IPS-20b (cell line): ENCODE results near the gene TIGD2.
"Not testable (repeated sequence)": the region's sequence is repeated elsewhere in the genome, so short reads cannot be mapped to it uniquely, and the experiment has no call there.

Experiments used
- H3K27ac ChIP-seq: one replicate; pipeline ENCODE4 v1.5.1; 2013; ENCODE audit warnings: low read length
- H3K27me3 ChIP-seq: 2 replicates; pipeline ENCODE4 v1.6.1; 2013; ENCODE audit warnings: mild to moderate bottlenecking, low read length, inconsistent platforms; ENCODE audit not compliant: insufficient read depth
- H3K36me3 ChIP-seq: 2 replicates; pipeline ENCODE4 v1.6.1; 2013; ENCODE audit warnings: low read depth, mild to moderate bottlenecking, inconsistent platforms, low read length, moderate library complexity; ENCODE audit not compliant: insufficient read depth
- H3K4me1 ChIP-seq: 2 replicates; pipeline ENCODE4 v1.6.1; 2013; ENCODE audit warnings: mild to moderate bottlenecking, control low read depth, inconsistent platforms, low read length, moderate library complexity; ENCODE audit not compliant: insufficient read depth
- H3K4me3 ChIP-seq: 2 replicates; pipeline ENCODE4 v1.5.1; 2013; ENCODE audit warnings: mild to moderate bottlenecking, low read length, inconsistent platforms
- H3K9ac ChIP-seq: 2 replicates; pipeline ENCODE4 v1.6.1; 2013; ENCODE audit warnings: low read depth, mild to moderate bottlenecking, inconsistent platforms, low read length, moderate library complexity
- H3K9me3 ChIP-seq: 2 replicates; pipeline ENCODE4 v1.6.1; 2013; ENCODE audit warnings: mild to moderate bottlenecking, low read depth, low read length, inconsistent platforms; ENCODE audit not compliant: insufficient read depth

Gene TIGD2

GRCh38 chr4:89144652-89145051, 33.3 kb downstream of the TIGD2 start:
- H3K4me1 ChIP-seq, H3K27me3 ChIP-seq, H3K27ac ChIP-seq, H3K9me3 ChIP-seq, H3K36me3 ChIP-seq, H3K4me3 ChIP-seq, H3K9ac ChIP-seq: not testable (repeated sequence)

DNA sequence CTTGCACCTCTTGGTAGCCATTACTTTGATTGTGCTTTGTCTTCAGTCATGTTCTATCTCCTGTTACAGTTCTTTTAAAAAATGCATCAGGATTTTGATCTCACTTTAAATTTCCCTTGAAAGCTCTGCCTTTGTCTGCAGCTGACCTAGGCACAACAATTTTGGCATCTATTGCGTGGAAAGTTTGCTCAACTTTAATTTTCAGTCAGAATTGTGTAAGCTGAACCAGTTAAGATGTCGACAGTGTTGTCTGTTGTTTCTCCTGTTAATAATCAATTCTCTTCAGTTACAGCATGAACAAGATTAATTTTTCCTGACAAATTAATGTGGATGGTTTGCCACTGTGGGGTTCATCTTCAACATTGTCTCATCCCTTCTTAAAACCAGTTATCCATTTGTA, 34.9 kb downstream of the TIGD2 start:
- Histone ChIP-seq H3K4me1 (no peaks in the 10 kb centered on the region), H3K36me3 (no peaks in the 10 kb centered on the region), H3K9me3 (no peaks in the 10 kb centered on the region; the same call in none of the 2 replicates), H3K27ac (no peak overlapping the region), H3K9ac (no peak overlapping the region), H3K4me3 (no peak overlapping the region), H3K27me3 (no peaks in the 10 kb centered on the region)

DNA sequence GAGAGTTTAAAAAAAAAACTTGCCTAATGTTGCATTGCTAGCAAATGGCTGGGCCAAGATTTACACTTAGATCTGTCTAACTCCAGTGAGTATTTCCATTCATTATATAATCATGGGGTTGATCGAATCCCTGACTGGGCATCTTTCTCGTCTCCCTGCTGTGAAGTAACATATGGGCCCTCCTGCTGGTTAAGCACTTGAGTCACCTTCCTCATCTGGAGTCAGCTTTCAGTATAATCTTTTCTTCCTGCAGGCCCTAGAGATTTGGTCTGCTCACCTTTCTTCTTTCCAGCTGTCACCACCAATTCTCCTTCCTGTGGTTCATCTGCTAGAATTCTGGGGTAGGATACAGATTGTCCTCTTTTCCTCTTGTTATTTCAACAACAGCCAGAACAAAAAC, 41.6 kb downstream of the TIGD2 start:
- H3K27ac ChIP-seq: no peak overlapping the region
- H3K27me3 ChIP-seq: no peaks in the 10 kb centered on the region
- peaks cover 18% of the 10 kb centered on the region for H3K4me1 ChIP-seq
- H3K9ac ChIP-seq: 0 out of 2 replicates have a peak overlapping the region, but pooled peaks have one; percentile 15
- no peak overlapping the region for H3K4me3 ChIP-seq
- no peaks in the 10 kb centered on the region for H3K36me3 ChIP-seq
- no peaks in the 10 kb centered on the region; the same call in 1 of the 2 replicates for H3K9me3 ChIP-seq

DNA sequence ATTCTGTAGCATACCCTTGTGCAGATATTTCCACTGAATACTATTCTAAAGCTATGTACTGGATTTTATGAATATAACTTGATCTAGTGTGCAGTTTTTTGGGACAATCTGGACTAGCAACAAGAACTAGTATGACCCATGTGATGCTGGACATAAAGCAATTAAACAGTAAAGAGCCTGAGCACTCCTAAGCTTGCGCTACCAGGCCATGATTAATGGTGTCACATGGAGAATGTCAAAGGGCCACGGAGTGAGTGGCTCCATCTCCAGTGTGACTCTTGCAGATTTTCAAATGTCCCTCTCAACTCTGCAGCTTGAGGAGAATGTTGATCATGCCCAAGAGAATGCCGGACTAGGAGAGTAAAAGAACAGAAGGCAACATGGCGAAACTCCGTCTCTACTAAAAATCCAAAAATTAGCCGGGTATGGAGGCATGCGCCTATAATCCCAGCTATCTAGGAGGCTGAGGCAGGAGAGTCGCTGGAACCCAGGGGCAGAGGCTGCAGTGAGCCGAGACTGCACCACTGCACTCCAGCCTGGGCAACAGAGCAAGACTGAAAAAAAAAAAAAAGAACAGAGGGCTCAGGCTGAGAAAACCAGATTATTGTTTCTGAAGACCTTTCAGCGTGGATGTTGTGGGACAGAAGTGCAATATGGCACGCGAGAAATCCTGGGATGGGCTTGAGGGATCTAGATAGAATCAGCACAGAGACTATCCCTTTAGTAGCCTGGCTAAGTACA, 45.0 kb downstream of the TIGD2 start:
- H3K9me3 ChIP-seq: no peaks in the 10 kb centered on the region
- H3K36me3 ChIP-seq: no peaks in the 10 kb centered on the region
- peaks cover 18% of the 10 kb centered on the region for H3K4me1 ChIP-seq
- no peak overlapping the region for H3K4me3 ChIP-seq
- no peak overlapping the region for H3K9ac ChIP-seq
- H3K27ac ChIP-seq: no peak overlapping the region
- no peaks in the 10 kb centered on the region for H3K27me3 ChIP-seq

- Histone ChIP-seq H3K27ac (no peak overlapping the region), H3K9ac (no peak overlapping the region), H3K27me3 (no peaks in the 10 kb centered on the region), H3K4me3 (no peak overlapping the region), H3K36me3 (no peaks in the 10 kb centered on the region), H3K9me3 (no peaks in the 10 kb centered on the region), H3K4me1 (peaks cover 12% of the 10 kb centered on the region)
Measured at GRCh38 chr4:89157488-89158024, 46.2 kb downstream of the TIGD2 start.

DNA sequence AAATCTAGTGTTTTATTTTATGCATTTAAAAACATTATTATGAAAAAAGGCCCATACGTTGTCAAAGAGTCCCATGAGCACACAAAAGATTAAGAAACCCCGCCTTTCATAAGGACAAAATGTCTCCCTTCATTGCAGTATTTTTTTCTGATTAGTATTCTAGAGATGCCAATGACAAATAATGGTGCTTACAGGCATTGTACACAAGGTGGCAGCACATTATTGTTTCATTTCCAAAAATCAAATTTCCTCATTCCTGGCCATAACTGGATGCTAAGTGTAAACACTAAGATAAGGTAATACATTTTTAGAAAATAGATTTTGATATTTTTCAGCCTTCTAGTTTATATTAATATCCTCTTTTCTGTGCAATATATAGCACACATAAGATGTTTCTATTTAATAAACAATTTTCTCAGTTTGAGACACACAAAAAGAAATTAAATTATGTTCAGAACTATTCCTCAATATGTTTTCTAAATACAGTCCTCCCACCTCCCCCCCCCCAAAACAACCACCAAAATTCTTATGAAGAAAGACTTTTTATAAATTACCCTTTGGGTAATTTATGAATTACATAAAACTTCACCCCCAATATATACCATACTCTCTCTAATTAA, 47.7 kb downstream of the TIGD2 start:
- H3K9me3 ChIP-seq: no peaks in the 10 kb centered on the region
- no peak overlapping the region for H3K4me3 ChIP-seq
- no peak overlapping the region for H3K27ac ChIP-seq
- no peaks in the 10 kb centered on the region for H3K36me3 ChIP-seq
- no peaks in the 10 kb centered on the region for H3K27me3 ChIP-seq
- no peaks in the 10 kb centered on the region for H3K4me1 ChIP-seq
- no peak overlapping the region for H3K9ac ChIP-seq

GRCh38 chr4:89160806-89161205, 49.5 kb downstream of the TIGD2 start:
- Histone ChIP-seq H3K27ac (no peak overlapping the region), H3K9ac (no peak overlapping the region), H3K27me3 (no peaks in the 10 kb centered on the region), H3K9me3 (no peaks in the 10 kb centered on the region), H3K4me1 (no peaks in the 10 kb centered on the region), H3K36me3 (no peaks in the 10 kb centered on the region), H3K4me3 (no peak overlapping the region)

DNA sequence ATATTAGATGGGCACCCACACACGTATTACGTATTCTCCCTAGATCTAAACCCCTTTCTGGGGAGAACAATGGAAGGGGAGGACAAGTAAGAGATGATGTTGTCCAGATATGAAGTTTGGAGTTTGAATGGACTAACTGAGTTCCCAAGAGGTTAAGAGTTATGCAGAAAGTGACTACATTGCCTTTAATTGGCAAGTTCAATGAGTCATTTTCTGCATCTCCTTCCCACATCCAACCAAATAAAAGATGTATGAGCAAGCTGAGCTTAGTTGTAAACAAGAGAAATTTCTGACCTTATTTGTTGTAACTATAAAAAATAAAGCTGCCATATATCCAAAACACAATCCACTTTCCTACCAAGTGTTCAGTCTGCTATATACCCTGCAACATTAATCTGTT, 50.5 kb downstream of the TIGD2 start:
- Histone ChIP-seq H3K27ac (no peak overlapping the region), H3K9ac (no peak overlapping the region), H3K27me3 (no peaks in the 10 kb centered on the region), H3K9me3 (no peaks in the 10 kb centered on the region), H3K4me3 (no peak overlapping the region), H3K4me1 (peaks cover under 1% of the 10 kb centered on the region; the same call in 1 of the 2 replicates), H3K36me3 (no peaks in the 10 kb centered on the region)

DNA sequence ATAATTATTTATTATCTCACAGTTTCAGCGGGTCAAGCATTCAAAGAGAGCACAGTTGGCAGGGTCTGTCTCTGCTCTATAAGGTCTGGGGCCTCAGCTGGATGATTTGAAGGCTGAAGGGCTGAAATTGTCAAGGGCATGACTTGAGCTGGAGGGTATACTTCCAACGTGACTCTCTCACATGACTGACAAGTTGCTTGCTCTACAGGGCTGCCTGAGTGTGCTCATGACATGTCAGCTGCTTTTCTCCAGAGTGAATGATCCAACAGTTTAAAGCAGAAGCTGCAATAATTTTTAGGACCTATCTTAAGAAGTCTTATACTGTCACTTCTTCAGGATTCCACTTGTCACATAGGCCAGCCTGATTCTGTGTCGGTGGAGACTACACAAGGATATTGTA, 51.2 kb downstream of the TIGD2 start:
- Histone ChIP-seq H3K9ac (no peak overlapping the region), H3K4me3 (no peak overlapping the region), H3K4me1 (peaks cover 4% of the 10 kb centered on the region), H3K27me3 (no peaks in the 10 kb centered on the region), H3K36me3 (no peaks in the 10 kb centered on the region), H3K9me3 (no peaks in the 10 kb centered on the region), H3K27ac (no peak overlapping the region)

GRCh38 chr4:89162987-89163386, 51.7 kb downstream of the TIGD2 start:
- Histone ChIP-seq H3K36me3 (no peaks in the 10 kb centered on the region), H3K27me3 (no peaks in the 10 kb centered on the region), H3K9me3 (no peaks in the 10 kb centered on the region), H3K9ac (no peak overlapping the region), H3K27ac (no peak overlapping the region), H3K4me1 (peaks cover 4% of the 10 kb centered on the region), H3K4me3 (no peak overlapping the region)

DNA sequence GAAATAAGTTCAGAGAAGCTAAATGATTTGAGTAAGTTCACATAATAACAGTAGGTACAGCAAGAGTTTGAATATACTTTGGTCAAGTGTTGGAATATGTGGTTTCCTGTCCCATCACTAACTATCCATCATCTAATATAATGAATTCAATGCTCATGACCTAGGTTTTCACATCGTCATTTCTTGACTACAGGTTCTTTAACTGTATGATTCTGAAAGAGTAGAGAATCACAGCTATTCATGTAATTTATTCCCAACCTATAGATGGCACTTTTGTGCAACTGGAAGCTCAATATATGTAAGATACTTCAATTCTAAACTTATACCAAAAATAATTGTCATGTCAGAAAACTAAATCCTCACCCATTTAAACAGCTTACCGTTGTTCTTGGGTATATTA, 53.1 kb downstream of the TIGD2 start:
- Histone ChIP-seq H3K4me3 (no peak overlapping the region), H3K27ac (no peak overlapping the region), H3K27me3 (no peaks in the 10 kb centered on the region), H3K4me1 (peaks cover 4% of the 10 kb centered on the region), H3K9ac (no peak overlapping the region), H3K9me3 (no peaks in the 10 kb centered on the region), H3K36me3 (no peaks in the 10 kb centered on the region)
